GM19193 (cell line): Measurements from ENCODE around the gene SLC52A3.

Experiments
- POLR2A ChIP-seq: IDR thresholded peaks from 4 replicates; pipeline ENCODE4 v1.6.1; 2011; ENCODE audit not compliant: insufficient read depth, insufficient read length; ENCODE audit errors: extremely low read depth

The SLC52A3 gene

GRCh38 chr20:719816-720215, 48.5 kb downstream of the SLC52A3 start:
- no peak for TF ChIP-seq POLR2A

GRCh38 chr20:719068-719467, 49.2 kb downstream of the SLC52A3 start:
- no peak for TF ChIP-seq POLR2A

DNA sequence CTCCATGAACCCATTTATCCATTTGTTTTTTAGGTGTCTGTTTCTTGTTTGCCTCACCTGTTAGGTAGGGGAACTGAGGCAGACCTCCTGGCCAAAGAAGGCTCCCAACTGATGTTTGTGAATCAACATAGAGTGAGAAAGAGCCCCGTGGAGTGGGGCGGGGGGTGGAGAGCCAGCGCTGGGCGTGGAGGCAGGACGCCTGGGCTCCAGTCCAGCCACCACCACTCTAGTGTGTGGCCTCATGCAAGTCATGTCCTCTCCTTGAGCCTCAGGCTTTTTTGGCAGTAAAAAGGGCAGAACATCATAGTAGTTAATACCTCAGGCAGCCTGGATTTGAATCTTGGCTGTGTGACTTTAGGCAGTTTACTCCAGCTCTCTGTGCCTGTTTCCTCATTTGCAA, 50.5 kb downstream of the SLC52A3 start:
- no peak for TF ChIP-seq POLR2A

DNA sequence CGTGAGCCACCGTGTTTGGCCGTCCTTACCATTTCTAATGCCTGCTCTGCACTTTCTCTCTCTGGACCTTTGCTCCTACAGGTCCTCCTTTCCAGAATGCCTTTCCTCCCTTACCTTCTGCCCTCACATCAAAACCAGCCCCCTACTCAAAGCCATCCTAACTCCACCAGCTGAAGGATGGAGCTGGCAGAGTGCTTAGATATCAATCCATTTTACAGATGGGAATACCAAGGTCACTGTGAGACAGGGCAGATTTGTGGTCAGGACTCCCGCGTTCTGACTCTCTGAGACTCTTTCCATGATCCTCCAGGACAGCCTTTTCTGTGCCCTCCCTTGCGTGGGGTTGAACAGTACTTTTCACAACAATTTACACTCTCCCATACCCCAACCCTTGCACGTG, 51.0 kb downstream of the SLC52A3 start:
- TF ChIP-seq POLR2A, result no peak

- no peak for TF ChIP-seq POLR2A
Observed at GRCh38 chr20:714453-714852, 53.8 kb downstream of the SLC52A3 start.

- TF ChIP-seq POLR2A, result no peak
Observed at GRCh38 chr20:711576-711975, 56.7 kb downstream of the SLC52A3 start.

DNA sequence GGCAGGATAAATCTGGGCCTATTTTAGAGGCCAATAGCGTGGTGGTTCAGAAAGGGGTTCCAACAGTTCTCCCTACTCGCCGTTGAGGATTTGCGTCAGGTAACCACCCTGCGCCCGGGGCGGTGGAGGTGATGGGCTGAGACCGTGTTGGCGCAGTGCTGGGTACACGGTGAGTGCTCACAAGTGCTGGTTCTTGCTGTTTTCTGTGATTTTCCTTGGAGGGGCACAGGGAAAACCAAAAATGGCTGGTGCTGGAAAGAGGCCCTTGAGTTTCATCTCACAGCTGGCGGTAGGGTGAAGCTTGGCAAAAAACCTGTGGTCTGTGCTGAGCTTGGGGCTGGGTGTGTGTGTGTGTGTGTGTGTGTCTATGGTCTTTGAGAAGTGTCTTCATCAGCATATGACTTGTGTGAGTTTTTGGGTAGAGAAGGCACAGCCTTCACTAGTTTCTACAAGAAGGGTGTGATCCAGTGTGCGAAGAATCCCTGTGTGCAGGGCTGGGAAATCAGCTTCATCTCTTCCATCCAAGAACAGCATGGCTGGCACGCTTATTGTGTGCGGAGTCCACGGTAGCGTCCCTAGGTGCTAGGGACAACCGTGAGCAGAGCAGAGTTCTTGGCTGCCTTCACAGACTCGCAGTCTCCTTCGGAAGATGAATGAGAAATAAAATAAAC, 57.4 kb downstream of the SLC52A3 start:
- TF ChIP-seq POLR2A, result no peak
